ENCODE measurements around the gene GDAP1L1.
"Not testable (repeated sequence)": the region's sequence is repeated elsewhere in the genome, so short reads cannot be mapped to it uniquely, and the experiment has no call there.

GDAP1L1 gene

DNA sequence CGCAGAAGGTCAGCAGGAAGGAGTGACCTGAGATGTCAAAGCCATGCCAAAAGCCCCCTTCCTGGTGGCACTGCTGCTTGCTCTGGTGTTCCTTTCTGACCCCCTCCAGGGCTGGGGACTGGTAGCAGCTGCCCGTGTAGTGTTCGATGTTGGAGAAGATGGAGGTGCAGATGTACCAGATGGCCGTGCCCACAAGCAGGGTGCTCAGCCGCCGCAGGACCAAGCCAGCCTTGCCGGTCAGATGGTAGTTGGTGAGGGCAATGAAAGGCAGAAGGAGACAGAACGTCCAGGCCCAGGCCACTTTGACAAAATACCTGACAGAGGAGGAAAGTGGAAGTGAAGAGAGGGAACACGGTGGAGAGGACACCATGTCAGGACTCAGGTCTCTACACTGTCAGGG, 59.8 kb downstream of the GDAP1L1 start:
- no peak for DNase-seq

DNA sequence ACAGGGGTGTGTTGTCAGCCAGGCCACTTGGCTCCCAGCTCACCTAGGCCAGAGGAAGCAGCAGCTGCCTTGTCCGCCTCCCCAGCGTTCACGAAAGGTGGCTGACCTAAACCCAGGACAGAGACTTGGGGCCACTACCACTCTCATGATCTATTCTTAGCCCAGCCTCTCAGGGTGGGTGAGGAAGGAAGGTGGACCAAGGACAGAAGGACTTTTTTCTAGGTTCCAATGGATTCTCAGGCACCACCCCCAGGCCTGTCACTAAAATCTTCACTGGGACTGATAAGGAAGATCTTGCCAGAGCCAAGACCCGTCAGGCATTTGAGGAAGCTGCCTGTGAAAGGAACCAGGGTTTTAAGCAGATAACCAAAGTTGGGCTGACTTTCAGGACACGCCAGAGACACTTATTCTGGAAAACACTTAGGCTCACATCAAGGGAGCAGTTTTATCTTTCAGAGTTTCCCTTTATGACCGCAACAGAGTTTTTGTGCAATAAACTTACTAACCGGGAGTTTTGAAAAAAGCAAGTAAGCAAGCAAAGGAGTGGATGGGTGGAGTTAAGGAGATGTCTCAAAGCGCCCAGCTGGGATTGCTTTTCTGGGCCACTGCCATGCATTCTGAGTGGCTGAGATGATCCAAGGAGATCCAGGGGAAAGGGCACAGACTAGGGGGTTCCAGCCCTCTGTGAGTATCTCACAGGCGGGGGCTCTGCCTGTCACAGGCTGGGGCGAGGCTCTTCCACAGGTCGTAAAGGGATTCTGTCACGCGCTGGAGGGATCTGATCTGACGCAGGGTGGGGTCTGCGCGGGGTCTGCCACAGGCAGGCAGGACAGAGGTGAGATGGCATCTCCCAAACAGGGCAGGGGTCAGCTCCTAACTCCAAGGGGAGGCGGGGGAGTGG, 62.9 kb downstream of the GDAP1L1 start:
- no peak for DNase-seq

DNA sequence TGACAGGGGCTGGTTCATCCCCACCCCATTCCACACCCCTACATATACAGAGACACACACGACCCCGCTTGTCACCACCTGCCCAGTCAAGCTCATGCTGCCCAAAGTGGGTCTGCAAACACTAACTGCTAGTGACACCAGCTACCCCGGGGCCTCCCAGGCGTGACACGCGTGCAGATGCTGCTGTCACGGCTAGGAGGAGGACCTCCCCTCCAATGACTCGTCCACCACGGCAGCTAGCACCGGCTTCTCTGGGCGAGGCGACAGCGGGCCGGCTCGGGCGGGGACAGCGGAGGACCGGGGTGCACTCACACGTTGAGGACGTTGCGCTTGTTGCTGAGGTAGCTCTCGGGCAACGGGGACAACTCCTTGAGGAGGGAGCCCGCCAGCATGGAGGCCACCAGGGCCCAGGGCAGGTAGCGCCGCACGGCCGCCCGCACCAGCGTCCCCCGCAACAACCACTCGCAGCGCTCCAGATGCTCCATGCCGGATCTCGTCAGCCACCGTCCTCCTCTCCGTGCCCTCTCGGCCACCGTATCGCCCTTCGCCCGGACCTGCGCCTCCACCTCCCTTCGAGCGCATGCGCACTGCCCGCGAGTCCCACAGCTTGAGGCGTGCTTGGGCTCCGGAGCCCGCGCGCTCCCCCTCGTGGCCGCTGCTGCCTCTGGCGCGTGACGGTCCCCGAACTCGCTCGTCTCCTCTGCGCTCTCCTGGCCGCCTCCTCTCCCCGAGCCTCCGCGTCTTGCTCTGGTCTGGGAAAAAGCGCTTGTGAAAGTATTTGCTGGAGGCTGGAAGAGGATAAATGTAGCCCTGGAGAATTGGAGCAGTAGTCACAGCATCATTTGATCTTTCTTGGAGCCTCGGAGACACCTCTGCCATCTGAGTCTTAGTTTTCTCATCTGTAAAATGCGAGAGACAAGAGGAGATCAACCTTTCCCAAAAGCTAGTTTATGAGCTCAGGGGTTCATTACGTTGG, 63.8 kb downstream of the GDAP1L1 start, which contains the start of gene FITM2:
FITM2 (minus strand) TSS at position 539 of the 976 bp plus-strand sequence; CDS start at position 485, 54 bp downstream.
- peak; percentile 80 for DNase-seq

DNA sequence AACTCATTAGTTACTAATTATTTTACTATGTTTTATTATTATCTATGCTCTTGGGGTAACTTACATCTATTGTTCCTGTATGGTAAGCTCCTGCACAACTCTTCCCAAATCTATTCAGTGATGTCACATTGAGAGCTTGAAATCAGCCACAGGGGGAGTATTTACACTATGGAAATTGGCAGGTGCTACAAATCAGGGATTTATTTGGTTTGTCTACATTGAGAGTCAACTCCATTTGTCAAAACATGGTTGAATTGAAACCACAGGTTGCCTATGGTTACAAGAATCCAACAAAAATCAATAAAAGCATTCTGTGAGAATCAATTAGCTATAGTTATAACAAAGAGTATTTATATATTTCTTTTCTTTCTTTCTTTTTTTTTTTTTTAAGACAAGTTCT, 67.8 kb downstream of the GDAP1L1 start:
- no peak for DNase-seq

DNA sequence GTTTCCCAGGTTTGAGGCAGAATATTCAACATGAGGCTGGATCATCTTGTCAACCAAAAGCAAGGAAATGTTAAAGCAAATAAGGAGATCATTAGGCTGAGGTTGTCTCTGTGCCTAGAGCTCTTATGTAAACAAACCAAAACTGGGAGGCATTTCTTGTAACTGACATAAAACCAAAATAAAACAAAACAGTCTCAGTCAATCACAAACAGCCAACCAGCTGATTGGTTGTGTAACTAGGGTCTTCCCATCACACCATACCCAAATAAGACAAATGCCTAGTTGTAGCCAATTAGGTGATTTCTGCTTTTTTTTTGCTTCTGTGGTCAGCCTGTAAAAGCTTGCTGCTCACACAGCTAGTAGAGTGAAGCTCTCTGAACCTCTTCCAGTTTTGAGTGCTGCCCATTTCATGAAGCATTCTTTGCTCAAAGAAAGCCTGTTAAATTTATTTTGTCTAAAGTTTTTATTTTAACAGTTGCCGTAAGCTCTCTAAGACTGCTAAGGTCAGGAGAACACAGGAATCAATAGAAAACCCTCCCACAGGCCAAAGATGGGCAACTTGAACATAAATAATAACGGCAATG, 72.8 kb downstream of the GDAP1L1 start:
- DNase-seq, result no peak

DNA sequence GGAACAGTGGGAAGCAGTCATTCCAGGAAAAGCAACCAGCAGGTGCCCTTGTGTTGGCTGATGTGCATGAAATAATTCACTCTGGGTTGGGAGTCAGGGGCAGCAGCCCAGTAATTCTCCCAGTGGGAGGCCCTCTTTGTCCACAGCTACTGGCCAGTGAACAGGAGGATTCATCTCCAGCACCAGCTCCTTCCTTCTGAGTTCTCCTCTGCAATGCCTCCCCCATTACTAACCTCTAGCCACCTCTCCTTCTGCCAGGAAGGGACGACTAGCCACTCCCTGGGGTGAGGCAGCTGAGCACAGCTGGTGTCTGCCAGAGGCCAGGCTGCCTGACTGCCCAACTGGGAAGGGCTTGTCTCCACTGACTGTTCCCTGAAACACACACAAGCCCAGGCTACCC, 77.2 kb downstream of the GDAP1L1 start:
- DNase-seq, result no peak

DNA sequence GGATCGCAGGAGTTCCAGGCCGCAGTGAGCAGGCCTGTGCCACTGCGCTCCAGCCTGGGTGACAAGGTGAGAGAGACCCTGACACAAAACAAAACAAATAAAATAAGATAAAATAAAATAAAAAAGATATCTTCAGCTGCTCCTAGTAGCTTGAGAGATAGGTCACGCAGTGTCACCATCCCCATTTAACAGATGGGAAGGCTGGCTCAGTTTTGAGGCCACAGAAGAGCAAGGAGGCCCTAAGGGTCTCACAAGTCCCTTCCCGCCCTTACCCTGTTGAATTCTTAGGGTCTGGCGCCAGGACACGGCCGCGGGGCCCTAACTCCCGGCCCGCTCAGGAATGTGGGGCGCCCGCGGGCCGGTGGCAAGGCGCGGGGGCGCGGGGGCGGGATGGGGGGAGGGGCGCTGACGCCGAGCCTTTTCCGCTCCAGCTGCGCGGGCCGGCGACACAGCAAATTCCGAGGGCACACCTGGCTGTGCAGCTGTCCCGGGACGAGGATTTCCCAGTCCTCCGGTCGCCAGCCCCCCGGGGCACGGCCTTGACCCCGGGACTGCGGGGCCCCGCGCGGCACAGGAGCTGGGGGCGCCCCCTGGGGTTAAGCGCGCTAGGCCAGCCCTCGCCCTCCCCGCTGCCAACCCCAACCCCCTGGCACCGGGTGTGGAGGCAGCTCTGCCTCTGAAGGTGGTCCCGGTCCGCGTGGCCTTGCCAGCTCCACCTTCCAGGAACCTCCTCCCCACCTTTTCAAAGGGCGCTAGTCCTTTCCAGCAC, 79.5 kb downstream of the GDAP1L1 start:
- no peak for DNase-seq

DNA sequence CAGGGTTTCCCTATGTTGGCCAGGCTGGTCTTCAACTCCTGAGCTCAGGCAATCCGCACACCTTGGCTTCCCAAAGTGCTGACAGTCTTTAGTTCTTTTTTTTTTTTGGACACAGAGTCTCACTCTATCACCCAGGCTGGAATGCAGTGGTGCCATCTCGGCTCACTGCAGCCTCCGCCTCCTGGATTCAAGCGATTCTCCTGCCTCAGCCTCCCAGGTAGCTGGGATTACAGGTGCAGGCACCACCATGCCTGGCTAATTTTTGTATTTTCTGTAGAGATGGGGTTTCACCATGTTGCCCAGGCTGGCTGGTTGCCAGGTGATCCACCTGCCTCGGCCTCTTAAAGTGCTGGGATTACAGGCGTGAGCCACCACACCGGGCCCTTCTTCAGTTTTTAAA, 80.6 kb downstream of the GDAP1L1 start:
- not testable (repeated sequence) for DNase-seq

DNA sequence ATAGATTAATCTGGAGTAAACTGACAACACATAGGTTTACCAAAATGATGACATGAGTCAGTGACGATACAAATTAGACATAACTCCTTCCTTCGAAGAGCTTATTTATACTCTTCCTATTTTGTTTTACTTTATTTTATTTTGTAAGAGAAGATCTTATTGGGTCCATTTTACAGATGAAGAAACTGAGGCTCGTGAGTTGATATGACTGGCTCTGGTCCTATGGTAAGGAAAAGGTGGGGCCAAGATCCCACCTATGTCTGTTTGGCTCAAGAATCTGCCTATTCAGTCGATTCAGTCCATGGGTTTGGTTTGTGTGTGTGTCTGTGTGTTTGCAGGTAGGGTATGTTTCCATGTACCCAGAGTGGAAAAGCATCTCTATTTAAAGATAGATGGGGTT, 81.3 kb downstream of the GDAP1L1 start:
- no peak for DNase-seq

Data from NCI-H1417 treated with DMSO at 0.1 percent for 48 hours (cell line).